Stimulated activated CD8-positive, alpha-beta memory T cell treated with anti-CD3 and anti-CD28 coated beads, Interleukin-7, amount 100 ng/mL, for 4 hours (primary cell): ENCODE results near the gene USP25.

Source experiments
- DNase-seq, 2 donors: peaks; one replicate each; pipeline ENCODE4 v3.0.0-alpha.2; 2020; ENCODE audit warnings: low read depth in 2 of 2

USP25 gene

GRCh38 chr21:15852146-15852545 lies 122.4 kb downstream of the USP25 start:
- no peak for DNase-seq

- no peak for DNase-seq
Observed at GRCh38 chr21:15853126-15853525, 123.3 kb downstream of the USP25 start.

GRCh38 chr21:15856813-15857212 lies 127.0 kb downstream of the USP25 start:
- DNase-seq, result no peak

- DNase-seq, result no peak
Observed at GRCh38 chr21:15857740-15858139, 128.0 kb downstream of the USP25 start.

- no peak for DNase-seq
Observed at GRCh38 chr21:15860541-15860940, 130.8 kb downstream of the USP25 start.

DNA sequence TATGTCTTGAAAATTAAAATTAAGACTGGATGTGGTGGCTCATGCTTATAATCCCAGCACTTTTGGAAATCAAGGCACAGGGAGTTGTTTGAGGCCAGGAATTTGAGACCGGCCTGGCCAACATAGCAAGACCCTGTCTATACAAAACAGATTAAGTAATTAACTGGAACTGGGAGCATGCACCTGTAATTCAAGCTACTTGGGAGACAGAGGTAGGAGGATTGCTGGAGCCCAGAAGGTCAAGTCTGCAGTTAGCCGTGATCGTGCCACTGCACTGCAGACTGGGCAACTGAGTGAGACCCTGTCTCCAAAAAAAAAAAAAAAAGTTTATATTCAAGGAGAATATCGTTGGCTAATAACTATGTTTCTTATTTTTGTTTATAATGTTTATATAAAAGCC lies 139.2 kb downstream of the USP25 start:
- DNase-seq, result no peak

DNA sequence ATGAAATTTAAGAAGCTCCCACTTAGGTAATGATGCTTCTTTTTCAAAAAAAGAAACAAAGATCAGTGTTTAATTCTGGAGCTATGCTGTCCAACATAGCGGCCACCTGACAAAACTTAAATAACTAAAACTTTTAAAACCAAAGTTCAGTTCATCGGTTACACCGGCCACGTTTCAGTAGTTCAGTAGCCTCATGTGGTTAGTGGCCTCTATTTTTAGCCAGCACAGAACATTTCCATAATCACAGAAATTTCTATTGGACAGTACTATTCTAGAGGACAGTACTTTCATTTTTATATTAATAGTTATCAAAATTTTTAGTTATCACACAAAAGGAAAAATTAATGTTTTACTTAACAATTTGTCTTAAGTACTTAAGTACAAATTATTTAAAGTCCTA lies 141.0 kb downstream of the USP25 start:
- DNase-seq, result no peak

- no peak for DNase-seq
Observed at GRCh38 chr21:15872236-15872635, 142.5 kb downstream of the USP25 start.

- no peak for DNase-seq
Observed at GRCh38 chr21:15874615-15875014, 144.8 kb downstream of the USP25 start.

- no peak for DNase-seq
Observed at GRCh38 chr21:15875286-15875685, 145.5 kb downstream of the USP25 start.

GRCh38 chr21:15893902-15894301 lies 164.1 kb downstream of the USP25 start:
- no peak for DNase-seq

DNA sequence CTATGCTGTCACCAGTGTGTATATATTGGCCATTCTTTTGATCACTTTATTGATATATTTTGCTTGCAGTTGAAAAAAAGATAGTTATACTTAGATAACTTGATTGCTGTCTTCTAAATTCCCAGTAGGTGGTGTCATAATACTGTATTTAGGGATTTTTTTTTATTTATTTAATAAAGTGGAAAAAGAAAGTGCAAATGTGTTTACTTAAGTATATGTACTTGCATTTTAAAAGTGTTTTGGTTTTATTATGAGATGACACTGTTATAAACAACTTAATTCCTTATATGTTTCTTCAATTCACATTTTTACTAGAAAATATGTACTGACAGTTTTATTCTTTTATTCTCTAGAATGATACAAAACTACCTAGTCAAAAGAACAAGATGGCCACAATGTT lies 164.8 kb downstream of the USP25 start:
- no peak for DNase-seq

GRCh38 chr21:15895142-15896106 lies 165.6 kb downstream of the USP25 start:
- no peak for DNase-seq

DNA sequence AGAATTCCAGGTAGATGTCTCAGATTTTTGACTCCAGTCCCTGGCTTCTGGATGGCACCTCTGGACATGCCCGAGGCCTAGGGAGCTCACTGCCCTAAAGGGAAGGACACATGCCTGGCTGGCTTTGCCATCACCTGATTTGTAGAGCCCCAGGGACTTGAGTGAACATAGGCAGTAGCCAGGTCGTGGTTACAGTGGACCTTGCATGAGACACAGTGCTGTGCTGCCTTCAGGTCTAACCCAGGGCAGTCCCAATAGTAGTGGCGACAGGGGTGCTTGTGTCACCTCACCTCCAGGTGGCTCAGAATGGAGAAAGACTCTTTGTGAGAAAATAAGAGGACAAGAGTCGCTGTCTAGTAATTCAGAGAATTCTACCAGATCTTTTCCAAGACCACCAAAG lies 166.7 kb downstream of the USP25 start:
- DNase-seq, result no peak

- DNase-seq, result no peak
Observed at GRCh38 chr21:15904389-15904788, 174.6 kb downstream of the USP25 start.

DNA sequence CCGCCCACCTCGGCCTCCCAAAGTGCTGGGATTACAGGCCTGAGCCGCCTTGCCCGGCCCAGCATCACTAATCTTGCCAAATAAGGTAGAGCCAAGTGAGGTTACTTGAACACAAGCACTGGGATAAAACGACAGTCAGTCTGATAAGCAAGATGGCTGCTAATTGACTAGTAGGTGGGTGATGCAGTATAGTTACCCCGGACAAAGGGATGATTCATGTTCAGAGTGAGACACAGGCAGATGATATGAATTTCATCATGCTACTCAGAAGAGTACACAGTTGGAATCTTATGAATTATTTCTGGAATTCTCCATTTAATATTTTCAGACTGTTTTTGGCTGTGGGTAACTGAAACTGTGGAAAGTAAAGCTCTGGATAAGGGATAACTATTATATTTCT lies 178.4 kb downstream of the USP25 start:
- no peak for DNase-seq

GRCh38 chr21:15928196-15928595 lies 198.4 kb downstream of the USP25 start:
- no peak for DNase-seq

- no peak for DNase-seq
Observed at GRCh38 chr21:15928686-15929425, 199.1 kb downstream of the USP25 start.

- DNase-seq, result no peak
Observed at GRCh38 chr21:15929536-15929935, 199.8 kb downstream of the USP25 start.
